ENCODE results near the gene FARSB. TPM values are rescaled to one million over a fixed set of nuclear protein-coding genes. Genes with fewer than 3 reads are reported as not detected.

Gene FARSB
- total RNA-seq, 1 experiment from 2014 or later, result 50.7 TPM

Other genes starting within 250 kb of the FARSB start
- gene SGPP2, start 231.5 kb downstream of the FARSB start, total RNA-seq (2021; ENCODE audit: unreplicated experiment), result 1.6 TPM
- 0.22 TPM for gene MOGAT1, start 15.6 kb upstream of the FARSB start, total RNA-seq (2021; ENCODE audit: unreplicated experiment)
- gene ACSL3, start 204.9 kb upstream of the FARSB start, total RNA-seq (2021; ENCODE audit: unreplicated experiment), result 142 TPM